Cardiac septum (tissue), 1 donor: ENCODE measurements around the gene CTNNB1. TPM values are rescaled to one million over a fixed set of nuclear protein-coding genes. Genes with fewer than 3 reads are reported as not detected.

Source experiments
- DNase-seq: peaks from one replicate; pipeline ENCODE4 v3.0.0-alpha.2; 2020; ENCODE audit warnings: low spot score
- intact Hi-C: fragments of 100-400 bp; cut with DNase I; formaldehyde crosslinking; loops from one replicate; pipeline ENCODE4 v1.14.0; 2022
- long read RNA-seq: library from polyadenylated mRNA; unstranded; transcript quantifications from one replicate; pipeline ENCODE4 v2.0.0, GENCODE V29; 2021
- total RNA-seq: library from RNA; stranded (reverse); fragmentation: NEBNext Ultra II Directional; extraction: Animal tissue kit (Norgen Biotek cat#: 25700); gene quantifications from one replicate; pipeline ENCODE4 v1.2.1, GENCODE V29; 2021
- donor health status: DM: no; HTN: no; CAD: no.

Gene CTNNB1
- 171 TPM for total RNA-seq
- long read RNA-seq, full-length matches to known transcripts, result 62 of 88 reads
- long read RNA-seq, partial matches to known transcripts, result 21 of 88 reads
- long read RNA-seq, other reads (novel, unspliced or antisense), result 5 of 88 reads

DNA sequence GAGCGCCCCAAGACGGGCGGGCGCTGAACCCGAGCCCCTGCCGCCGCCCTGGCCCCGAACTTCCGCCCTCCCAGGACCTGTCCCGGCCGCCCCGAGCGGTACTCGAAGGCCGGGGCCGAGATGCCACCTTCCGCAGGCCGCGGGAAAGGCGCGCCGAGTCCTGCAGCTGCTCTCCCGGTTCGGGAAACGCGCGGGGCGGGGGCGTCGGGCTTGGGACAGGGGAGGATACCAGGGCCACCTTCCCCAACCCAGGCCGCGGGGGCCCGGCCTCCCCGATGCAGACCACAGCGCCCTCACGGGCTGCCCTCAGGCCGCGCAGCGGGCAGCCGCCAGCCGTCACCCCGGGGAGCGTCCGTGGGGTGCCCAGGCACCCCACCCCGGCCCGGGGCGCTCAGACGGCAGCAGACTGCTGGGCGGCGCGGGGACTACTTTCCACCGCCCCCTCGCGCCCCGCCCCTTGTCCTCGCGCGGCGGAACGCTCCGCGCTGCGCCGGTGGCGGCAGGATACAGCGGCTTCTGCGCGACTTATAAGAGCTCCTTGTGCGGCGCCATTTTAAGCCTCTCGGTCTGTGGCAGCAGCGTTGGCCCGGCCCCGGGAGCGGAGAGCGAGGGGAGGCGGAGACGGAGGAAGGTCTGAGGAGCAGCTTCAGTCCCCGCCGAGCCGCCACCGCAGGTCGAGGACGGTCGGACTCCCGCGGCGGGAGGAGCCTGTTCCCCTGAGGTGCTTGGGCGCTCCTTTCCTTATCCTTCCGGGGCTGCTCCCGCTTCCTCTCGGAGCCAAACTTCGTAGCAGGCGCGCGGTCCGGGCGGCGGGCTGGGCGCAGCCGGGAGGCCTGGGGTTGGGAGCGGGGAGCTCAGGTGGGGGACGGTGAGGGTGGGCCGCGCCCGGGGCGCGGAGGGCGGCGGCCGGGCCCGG, at the start of gene CTNNB1:
Gene CTNNB1 (plus strand): TSS at position 556 of the 916 bp plus-strand sequence. CDS start 24,564 bp downstream, outside the sequence.
- DNase-seq, result peak; percentile 96
- intact Hi-C loops, result loop anchor here (1.0 to 5.0 kb wide), 4 partner anchors 82 to 617 kb away; no protein-coding TSS in a partner anchor

DNA sequence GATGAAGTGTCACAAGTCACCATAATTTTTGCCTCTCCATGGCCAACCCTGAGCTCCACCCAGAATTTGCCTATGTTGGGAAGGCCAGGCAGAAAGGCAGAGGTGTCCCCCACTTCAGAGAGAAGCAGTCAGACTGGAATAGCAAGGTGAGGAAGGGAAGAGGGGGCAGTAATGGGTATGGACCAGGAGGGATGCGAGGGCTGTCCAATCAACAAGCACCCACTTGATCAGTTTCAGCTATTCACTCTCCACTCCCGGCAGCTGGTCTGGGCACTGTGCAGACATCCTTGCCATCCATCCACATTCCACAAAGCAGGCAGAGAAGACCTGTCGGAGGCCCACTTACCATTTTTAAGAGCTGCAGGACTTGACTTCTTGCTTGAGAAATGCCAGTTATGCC, 43.5 kb upstream of the CTNNB1 start:
- intact Hi-C loops, result no loop called here
- DNase-seq, result no peak

DNA sequence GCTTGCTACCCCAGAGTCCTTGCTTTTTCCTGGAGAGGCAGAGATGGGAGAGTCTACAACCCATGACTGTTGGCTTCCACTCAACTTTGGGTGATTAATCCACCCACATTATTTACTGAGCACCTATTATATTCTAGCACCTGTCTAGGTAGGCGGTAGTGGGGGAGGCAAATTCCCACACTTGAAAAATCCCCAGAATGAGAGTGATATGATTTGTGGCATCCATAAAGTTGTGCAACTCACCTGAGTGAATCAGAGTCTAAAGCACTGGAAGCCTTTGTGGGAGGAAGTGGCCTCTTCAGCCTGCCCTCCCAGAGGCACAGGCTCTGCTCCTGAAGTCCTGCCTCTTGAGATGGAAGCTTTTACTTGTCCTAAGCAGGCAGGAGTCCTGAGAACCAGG, 40.4 kb upstream of the CTNNB1 start:
- intact Hi-C loops, result no loop called here
- no peak for DNase-seq

DNA sequence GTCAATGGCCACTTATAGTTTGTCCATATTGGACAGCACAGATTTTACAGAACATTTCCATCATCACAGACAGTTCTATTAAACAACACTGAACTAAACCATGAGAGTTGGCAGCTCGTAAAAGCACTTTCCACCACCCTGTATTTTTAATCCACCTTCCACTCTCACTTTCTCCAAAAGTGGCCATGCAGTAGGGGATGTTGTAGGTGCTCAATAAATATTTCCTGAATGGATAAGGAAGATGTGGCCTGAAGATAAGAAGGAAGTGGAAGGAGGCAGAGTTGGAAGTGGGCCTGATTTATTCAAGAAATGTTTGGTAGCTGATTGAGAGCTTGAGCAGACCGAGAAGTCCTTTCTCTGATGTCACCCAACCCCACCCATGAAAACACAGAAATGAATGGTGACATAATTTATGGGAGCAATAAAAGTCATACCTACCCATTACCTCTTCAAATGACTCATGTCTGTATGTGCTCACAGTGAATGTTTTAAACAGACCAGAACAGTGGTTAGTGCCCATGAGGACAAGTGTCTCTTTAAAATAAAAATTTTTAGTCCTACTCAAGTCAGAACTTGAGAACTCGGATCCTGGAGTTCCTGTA, 39.6 kb upstream of the CTNNB1 start:
- intact Hi-C loops, result no loop called here
- no peak for DNase-seq

DNA sequence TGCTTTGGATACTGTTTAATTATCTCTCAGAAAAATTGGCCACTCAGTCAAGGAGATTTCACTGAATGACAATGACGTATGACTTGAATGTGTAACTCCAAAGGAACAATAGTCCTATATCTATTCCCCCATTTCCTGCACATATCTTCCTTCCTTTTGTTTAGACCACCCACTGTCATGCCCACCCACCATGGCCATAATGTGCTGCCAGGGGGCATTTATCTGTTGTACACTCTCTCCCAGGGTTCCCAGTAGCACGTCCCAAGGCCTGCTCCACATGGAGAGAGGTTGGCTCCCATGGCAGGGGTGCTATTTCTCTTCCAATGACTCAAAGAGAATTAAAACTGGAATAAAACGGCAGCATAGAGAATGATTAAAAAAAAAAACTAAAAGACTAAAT, 36.8 kb upstream of the CTNNB1 start:
- no peak for DNase-seq
- intact Hi-C loops, result no loop called here

DNA sequence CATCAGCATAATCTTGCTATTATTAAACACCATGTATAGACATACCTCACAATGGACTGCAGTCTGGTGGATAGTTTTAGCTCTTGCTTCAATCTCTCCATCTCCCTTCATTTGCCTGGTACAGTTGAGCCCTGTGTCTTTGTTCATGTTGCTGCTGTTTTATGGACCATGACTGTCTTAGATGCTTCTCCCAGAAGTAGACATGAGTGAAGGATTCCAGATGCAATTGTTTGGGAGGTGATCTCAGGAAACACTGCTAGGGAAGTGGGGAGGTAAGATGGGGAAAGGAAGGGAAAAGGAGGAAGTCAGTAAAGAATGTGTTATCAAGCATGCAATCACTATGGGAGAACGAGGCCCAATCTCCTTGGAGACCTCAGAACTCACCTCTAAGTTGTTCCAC, 36.3 kb upstream of the CTNNB1 start:
- intact Hi-C loops, result no loop called here

DNA sequence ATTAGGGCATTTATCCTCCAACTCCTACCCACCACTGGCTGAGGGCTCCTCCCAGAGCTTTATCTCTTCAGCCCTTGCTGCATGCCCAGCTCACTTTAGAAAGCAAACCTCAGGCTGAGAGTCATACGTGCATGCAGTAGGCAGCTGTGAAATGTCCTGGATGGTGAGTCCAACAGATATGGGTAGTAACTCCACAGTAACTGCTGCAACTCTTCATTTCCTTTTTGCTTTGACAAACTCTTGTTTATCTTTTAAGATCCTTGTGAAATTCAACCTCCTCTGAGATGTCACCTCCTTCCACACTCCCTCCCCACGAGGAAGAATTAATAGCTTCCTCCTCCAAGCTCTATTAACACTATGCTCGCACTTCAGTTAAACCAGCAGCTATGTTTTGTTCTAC, 35.9 kb upstream of the CTNNB1 start:
- intact Hi-C loops, result no loop called here
- DNase-seq, result no peak

More for the DNA sequence above, 36.3 kb upstream of the CTNNB1 start:
- DNase-seq, result no peak

DNA sequence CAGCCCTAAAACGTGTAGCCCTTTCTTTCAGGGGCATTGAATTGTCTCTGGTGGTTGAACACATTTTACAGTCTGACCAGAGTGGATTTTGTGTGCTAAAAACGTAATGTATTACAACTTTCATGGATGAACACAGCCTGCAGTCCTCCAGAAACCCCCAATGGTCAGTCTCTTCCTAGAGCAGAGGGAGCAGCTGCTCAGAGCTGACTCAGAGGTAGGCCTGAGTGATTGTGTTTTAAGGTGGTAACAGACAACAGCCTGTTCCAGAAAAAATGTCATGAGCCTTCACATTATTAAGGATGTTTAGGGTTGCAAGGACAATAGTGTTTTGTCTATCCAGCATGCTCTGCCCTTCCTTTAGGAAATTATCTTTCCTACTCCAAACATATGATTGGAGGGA, 34.5 kb upstream of the CTNNB1 start:
- intact Hi-C loops, result no loop called here
- DNase-seq, result no peak

DNA sequence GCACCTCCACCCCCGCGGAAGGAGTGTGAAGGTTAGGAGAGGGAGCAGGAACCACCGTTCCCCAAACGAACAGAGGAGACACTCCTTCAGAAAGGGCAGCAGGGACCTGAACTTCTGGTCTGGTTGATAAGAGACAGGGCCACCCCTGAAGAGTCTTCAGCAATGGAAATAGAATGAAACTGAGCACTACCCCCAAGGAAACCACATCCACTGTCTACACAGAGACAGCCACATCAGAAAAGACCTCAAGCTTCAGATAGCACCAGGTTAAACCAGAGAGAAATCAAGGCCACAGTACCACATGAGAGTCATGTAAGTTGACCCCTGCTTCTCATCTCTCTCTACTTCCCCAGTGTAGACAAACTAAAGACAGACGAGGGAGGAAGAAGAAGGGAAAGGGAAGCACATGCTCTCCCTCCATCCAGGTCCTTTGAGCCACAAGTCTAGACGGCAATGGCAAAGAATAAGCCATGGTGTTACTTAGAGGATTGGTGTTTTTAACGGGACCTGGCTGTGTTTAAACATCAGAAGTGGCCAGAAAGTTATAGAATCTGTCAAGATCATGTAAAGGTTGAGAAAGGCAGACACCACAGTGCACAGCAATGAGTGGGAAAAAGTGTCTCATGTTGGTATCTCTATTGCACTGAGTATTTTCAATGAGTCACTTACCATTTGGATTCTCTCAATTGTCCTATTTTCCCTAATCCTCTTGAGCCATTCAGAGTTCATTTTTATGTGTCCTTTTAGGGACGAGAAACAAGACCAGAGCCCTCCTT, 31.4 kb upstream of the CTNNB1 start:
- DNase-seq, result no peak
- intact Hi-C loops, result no loop called here

DNA sequence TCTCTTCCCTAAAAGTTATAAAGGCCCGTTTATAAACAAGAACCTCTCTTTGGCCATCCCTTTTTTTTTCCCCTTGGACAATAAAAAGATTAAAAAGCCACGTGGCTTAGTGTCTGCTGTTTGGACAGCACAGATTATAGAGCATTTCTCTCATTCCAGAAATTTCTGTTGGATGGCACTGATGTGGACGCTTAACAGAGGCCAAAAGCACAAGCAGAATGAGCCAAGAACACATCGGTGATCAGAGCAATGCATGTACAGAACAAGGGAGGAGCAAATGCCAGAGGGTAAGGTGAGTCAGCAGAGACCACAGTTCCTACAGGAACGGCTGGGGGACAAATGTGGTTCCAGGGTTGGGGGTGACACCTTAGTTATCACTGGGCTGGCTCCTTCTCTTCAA, 30.3 kb upstream of the CTNNB1 start:
- DNase-seq, result no peak
- intact Hi-C loops, result no loop called here

DNA sequence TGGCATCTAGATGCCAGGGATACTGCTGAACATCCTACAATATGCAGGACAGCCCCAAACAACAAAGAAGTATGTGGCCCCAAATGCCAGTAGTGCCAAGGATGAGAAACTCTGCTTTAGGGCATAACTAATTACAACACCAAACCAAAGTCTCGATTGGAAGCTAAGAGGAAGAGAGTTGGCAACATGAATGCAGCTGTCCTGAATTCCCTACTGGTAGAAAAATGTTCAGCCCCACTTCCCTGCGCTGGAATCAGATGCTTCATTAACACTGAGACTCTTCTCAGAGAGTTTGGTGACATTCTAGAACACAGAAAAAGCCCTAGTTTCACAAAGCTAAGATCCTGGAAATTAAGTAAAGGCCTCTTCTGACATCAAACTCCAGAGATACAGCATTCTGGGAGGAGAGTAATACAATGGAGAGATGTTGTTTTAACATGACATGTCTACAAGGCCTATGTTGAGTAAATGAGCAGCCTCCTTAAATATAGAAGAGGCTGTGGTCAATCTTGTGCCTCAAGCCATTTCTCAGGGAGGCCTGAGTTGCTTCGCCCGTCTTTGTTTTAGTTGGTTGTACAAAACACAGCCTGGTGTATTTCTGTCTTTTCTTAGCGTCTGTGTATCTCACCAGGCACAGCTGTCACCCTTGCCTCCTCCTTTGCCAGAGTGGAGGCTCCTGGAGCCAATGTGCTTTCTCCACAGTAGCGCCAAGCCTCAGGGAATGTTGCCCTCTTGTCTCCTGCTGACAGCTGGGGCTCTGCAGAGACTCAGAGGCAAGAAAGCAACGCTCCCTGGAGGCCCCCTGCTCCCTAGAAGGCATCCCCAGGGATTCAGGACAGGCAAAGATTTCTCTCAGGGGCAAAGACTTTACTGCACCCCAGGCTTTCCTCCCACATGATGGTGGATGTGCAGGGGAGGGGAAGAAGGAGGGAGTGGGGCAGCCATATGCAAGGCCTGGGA, 25.1 kb upstream of the CTNNB1 start:
- intact Hi-C loops, result no loop called here
- no peak for DNase-seq

DNA sequence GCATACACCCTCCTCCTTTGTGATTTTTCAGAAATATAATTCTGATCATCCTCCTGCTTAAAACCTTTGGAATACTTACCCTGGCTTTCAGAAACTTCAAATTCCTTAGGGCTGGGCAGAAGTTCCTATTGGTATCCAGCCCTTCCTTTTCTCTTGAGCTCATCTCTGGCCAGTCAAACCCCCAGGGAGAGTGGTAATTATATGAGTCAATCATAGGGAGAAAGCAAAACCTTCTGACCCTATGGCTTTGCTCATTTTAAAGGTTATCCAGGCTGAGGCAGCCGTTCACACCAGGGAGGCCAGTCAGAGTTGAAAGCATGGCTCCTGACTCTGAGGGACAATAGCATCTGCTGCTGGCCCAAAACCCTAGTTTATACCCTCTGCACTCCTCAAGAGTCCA, 23.9 kb upstream of the CTNNB1 start:
- intact Hi-C loops, result no loop called here

DNA sequence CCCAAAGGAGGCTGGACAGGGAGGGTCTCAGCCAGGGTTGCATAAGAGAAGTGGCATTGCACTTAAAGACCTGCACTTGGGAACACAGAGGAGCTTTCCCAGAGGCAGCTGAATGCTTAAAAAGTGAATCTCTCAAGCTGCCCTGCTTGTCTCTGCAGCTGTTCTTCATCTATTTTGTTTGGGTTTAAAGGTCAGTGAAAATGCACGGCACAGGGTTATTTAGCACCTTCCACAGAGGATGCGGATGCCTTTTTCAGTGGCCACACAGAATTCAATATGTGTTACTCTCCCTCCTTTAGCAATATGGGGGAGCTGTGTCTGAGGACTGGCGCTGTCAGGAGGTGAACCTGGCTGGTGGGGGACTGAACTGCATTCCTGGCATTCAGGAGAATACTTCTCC, 22.7 kb upstream of the CTNNB1 start:
- DNase-seq, result no peak
- intact Hi-C loops, result no loop called here

More for the DNA sequence above, 23.9 kb upstream of the CTNNB1 start:
- DNase-seq, result no peak

DNA sequence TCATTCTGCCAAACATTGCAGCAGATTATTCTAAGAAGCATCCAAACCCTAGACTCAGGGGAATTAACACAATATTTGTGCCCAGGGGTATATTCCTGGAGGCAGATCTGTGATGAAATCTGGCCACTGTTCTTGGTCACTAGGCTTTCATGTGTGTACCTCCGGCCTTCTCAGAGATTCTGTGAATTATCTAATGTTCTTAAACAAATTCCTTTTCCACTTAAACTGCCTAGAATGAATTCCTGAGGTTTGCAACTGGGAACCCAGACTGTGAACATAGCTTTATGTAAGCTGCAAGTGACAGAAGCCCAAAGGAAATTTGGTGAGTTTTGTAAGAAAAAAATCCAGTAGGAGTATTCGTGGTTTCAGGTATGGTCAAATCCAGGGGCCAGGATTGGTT, 20.7 kb upstream of the CTNNB1 start:
- intact Hi-C loops, result no loop called here
- DNase-seq, result no peak

DNA sequence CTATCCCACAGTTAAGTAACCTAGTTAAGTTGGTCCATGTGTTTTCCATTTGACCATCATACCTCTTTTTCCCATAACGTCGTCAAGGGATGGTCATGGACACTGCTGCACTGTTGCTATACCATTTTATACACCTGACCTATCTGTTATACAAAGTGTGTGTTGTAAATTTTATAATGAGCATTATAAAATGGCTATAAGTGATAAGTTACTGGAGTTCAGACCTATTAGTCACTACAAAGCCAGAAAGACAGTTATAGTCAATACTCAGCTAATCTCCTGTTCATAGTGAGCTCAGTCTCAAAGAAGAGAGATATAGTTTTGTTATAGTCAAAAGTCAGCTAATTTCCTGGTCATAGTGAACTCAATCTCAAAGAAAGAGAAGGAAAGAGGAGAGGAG, 18.9 kb upstream of the CTNNB1 start:
- DNase-seq, result no peak
- intact Hi-C loops, result no loop called here

DNA sequence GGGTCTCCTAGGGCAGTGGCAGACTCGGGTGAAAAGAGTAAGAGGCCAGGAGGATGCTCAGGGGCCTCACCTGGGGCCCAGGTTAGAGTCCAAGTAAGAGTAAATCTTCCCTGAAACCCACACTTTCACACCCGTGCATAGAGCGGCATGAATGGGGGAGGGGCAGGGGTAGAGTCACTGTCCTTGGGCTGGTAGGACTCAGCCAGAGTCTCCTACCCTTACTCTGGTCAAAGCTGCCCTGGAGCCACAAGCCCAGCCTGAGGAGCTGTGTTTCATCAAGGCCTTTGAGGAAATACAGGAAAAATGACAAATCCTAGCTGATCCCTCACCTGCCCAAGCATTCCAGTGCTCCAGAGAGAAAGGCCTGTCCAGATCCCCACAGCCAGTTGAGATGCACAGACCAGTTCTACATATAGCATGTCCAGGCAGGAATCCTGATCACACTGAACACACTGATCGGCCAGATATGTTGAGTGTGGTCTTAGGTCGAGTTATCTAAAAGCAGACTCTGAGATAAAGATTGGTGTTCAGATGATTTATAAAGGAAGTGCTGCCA, 16.7 kb upstream of the CTNNB1 start:
- no peak for DNase-seq
- intact Hi-C loops, result no loop called here

DNA sequence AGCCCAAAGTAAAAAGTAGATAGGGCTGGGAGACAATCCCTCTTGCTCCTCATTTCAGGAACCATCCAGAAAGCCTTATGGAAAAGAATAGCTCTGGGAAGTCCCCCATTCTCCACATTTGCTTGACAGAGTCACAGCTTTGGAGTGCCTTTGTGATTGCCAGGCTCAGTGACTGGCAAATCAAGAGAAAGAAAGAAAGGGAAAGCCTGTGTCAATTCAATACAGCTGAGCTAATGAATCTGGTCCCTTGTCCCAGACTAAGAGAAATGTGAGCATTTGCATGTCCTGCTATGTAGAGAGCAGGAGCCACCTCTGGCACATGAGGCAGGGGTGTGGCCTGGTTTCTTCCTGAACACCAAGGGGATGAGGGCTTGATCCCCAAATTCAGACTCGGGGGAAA, 14.9 kb upstream of the CTNNB1 start:
- no peak for DNase-seq
- intact Hi-C loops, result no loop called here

DNA sequence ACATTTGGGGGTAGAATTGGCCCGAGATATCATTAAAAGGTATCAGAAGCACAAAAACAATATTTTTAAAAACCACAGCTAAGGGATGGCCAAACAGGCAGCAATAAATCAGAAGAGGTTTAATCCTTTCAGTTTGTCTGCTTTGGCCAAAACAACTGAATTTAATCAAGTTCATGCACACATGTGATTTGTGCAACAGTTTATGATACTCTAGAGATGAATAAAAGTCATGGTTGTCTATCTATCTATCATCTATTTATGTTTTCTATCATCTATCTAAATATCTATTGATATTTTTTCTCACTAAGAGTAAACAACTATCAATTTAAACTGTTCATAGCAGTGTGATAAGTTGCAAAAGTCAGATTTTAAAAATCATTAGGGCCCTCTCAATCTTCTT, 13.0 kb upstream of the CTNNB1 start:
- intact Hi-C loops, result no loop called here
- no peak for DNase-seq

DNA sequence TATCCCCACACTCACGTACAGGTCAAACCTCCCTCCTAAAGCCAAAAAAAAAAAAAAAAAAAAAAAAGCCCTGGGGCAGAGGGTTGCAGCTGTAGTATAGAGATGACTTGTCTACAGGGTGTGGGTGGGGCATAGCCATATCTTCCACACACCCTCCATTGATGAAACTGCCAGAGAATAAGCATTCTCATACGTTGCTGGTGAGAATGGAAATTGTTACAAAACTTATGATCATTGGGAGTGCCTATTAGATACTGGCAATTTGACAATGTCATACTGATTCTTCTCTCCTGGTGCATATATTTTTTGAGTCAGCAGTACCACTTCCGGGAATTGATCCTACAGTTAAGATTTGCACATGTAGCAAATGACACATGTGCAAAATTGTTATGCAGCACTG, 11.0 kb upstream of the CTNNB1 start:
- no peak for DNase-seq
- intact Hi-C loops, result no loop called here
